Occipital lobe (tissue), 2 donors: ENCODE data around the gene ARGLU1. TPM values are rescaled to one million over a fixed set of nuclear protein-coding genes. Genes with fewer than 3 reads are reported as not detected.

Experiments
- DNase-seq: peaks from one replicate; lab custom pipeline; 2025; lab: John Stamatoyannopoulos, UW
- total RNA-seq: library from RNA; depleted of rRNA; stranded (reverse); fragments of >200 nt; gene quantifications from one replicate; pipeline ENCODE4 v1.2.3, GENCODE V29; 2014

ARGLU1 gene
- total RNA-seq, 1 donor from 2014 or later, result 160 TPM

GRCh38 chr13:106587787-106588186 lies 19.9 kb upstream of the ARGLU1 start:
- no peak for DNase-seq

GRCh38 chr13:106586648-106587166 lies 18.8 kb upstream of the ARGLU1 start:
- DNase-seq, result no peak

- no peak for DNase-seq
Measured at GRCh38 chr13:106581225-106581624, 13.3 kb upstream of the ARGLU1 start.

GRCh38 chr13:106575896-106576295 lies 8.0 kb upstream of the ARGLU1 start:
- no peak for DNase-seq

GRCh38 chr13:106573868-106574267 lies 5.9 kb upstream of the ARGLU1 start:
- DNase-seq, result no peak

GRCh38 chr13:106573284-106573846 lies 5.4 kb upstream of the ARGLU1 start:
- DNase-seq, result no peak

- DNase-seq, result no peak
Measured at GRCh38 chr13:106570299-106570852, 2.4 kb upstream of the ARGLU1 start.

- no peak for DNase-seq
Measured at GRCh38 chr13:106569233-106570095, 1.5 kb upstream of the ARGLU1 start.

GRCh38 chr13:106568299-106569003 lies 514 bp upstream of the ARGLU1 start:
- DNase-seq, result no peak

- no peak for DNase-seq
Measured at GRCh38 chr13:106566641-106567473, 1.1 kb downstream of the ARGLU1 start.

- no peak for DNase-seq
Measured at GRCh38 chr13:106565127-106565775, 2.7 kb downstream of the ARGLU1 start.

- DNase-seq, result no peak
Measured at GRCh38 chr13:106562301-106562700, 5.6 kb downstream of the ARGLU1 start.

- no peak for DNase-seq
Measured at GRCh38 chr13:106561551-106562170, 6.3 kb downstream of the ARGLU1 start.

- no peak for DNase-seq
Measured at GRCh38 chr13:106560821-106561220, 7.1 kb downstream of the ARGLU1 start.

- no peak for DNase-seq
Measured at GRCh38 chr13:106558527-106558926, 9.4 kb downstream of the ARGLU1 start.

- DNase-seq, result no peak
Measured at GRCh38 chr13:106555631-106556328, 12.2 kb downstream of the ARGLU1 start.

- no peak for DNase-seq
Measured at GRCh38 chr13:106551751-106552150, 16.2 kb downstream of the ARGLU1 start.

- DNase-seq, result no peak
Measured at GRCh38 chr13:106551350-106551749, 16.6 kb downstream of the ARGLU1 start.

GRCh38 chr13:106550570-106551135 lies 17.3 kb downstream of the ARGLU1 start:
- no peak for DNase-seq
